Lower lobe of right lung (tissue), 2 donors: Measurements from ENCODE around the gene ARTN. TPM values are rescaled to one million over a fixed set of nuclear protein-coding genes. Genes with fewer than 3 reads are reported as not detected.

Experiments used
- ATAC-seq, 2 donors: fragments of 200-7000 bp; cut with Tn5 transposase; one replicate each; pipeline ENCODE4 v1.9.1; 2020 to 2022; ENCODE audit warnings: mild to moderate bottlenecking in 2 of 2, moderate library complexity in 2 of 2
- DNase-seq: peaks from one replicate; pipeline ENCODE4 v3.0.0-alpha.2; 2020
- H3K27ac ChIP-seq: fragments of 200-600 bp; one replicate; pipeline ENCODE4 v1.8.0; 2022
- H3K27me3 ChIP-seq: fragments of 200-600 bp; one replicate; pipeline ENCODE4 v1.8.0; 2022; ENCODE audit warnings: low read depth
- H3K36me3 ChIP-seq: fragments of 200-600 bp; one replicate; pipeline ENCODE4 v1.8.0; 2022; ENCODE audit warnings: mild to moderate bottlenecking
- H3K4me1 ChIP-seq: fragments of 200-600 bp; one replicate; pipeline ENCODE4 v1.8.0; 2022
- H3K4me3 ChIP-seq: fragments of 200-600 bp; one replicate; pipeline ENCODE4 v1.8.0; 2022; ENCODE audit warnings: mild to moderate bottlenecking
- H3K9me3 ChIP-seq: fragments of 200-600 bp; one replicate; pipeline ENCODE4 v1.8.0; 2022
- intact Hi-C: fragments of 100-400 bp; cut with DNase I; formaldehyde crosslinking; loops from one replicate; pipeline ENCODE4 v1.11.0; 2022
- total RNA-seq: library from RNA; stranded (reverse); fragmentation: NEBNext Ultra II Directional; extraction: Animal tissue kit (Norgen Biotek cat#: 25700); gene quantifications from one replicate; pipeline ENCODE4 v1.2.1, GENCODE V29; 2021
- TF ChIP-seq, protein P1 (sequence below): fragments of 200-600 bp; IDR thresholded peaks from one replicate; pipeline ENCODE4 v1.8.0; 2022; ENCODE audit warnings: antibody characterized with exemption, mild to moderate bottlenecking
- donor health status: DM: no; HTN: yes; CAD: no; lungs with severe emphysema.

Gene ARTN
- total RNA-seq, 1 donor from 2014 or later: 0.27 TPM

DNA sequence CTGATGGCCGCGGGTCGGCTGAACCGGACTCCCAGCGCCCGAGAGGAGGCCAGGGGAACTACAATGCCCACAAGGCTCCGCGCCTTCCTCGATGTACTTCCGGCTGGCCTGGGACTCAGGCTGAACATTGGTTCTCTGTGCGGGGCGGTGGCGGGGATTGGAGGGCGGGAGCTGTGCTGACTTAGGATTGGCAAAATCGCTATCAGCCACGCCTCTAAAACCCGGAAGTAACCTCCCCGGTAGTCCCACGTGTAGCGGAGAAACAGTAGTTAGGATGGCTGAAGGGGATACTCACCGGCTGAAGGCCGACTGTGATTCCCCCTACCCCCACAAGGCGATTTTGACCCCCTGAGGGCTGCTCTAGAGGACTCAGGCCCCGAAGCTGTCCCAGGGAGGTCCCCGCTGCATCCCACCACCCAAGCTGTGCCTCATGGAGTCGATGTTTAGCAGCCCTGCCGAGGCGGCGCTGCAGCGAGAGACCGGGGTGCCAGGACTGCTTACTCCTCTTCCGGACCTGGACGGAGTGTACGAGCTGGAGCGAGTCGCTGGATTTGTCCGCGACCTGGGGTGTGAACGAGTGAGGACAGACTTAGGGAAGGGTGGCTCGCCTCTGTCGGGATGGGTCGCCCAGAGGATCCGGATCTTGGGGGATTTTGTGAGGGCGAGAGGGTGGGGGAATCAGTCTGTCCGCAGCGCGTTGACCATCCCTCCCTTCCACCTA, 36.3 kb downstream of the ARTN start, which contains the start of gene DPH2:
TSS of gene DPH2 (plus strand) at position 265 of the 721 bp plus-strand sequence. CDS start at position 431, 166 bp downstream.
- peak within 1 kb of the TSS; percentile 97 for H3K4me3 ChIP-seq
- intact Hi-C loops: no loop called here

DNA sequence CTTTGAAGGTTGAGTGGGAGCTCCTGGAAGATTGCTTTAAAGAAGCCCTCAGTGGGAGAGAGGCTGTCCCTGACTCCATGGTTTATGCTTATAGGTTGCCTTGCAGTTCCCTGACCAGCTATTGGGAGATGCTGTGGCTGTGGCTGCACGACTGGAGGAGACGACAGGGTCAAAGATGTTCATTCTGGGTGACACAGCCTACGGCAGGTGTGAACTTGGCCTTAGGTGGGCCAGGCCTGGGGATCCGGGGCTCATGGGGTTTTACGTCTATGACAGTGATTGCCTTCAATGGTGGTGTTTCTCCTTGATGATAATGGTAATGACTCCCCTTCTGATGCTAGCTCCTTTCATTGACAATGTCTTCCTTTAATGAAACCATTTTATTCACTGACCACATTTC, 36.9 kb downstream of the ARTN start:
- intact Hi-C loops: no loop called here
- H3K4me1 ChIP-seq: peaks cover 29% of the 10 kb centered on the region
- H3K27ac ChIP-seq: no peak overlapping the region

More for the DNA sequence above, 36.3 kb downstream of the ARTN start, which contains the start of gene DPH2:
- Histone ChIP-seq H3K4me1 (peaks cover 27% of the 10 kb centered on the region), H3K9me3 (no peaks in the 10 kb centered on the region), H3K27me3 (no peaks in the 10 kb centered on the region), H3K27ac (no peak within 1 kb of the TSS), H3K36me3 (peaks cover 32% of the 10 kb centered on the region)
- ATAC-seq (peak; percentile 95), DNase-seq (peak; percentile 98)
- TF ChIP-seq, protein P1, sequence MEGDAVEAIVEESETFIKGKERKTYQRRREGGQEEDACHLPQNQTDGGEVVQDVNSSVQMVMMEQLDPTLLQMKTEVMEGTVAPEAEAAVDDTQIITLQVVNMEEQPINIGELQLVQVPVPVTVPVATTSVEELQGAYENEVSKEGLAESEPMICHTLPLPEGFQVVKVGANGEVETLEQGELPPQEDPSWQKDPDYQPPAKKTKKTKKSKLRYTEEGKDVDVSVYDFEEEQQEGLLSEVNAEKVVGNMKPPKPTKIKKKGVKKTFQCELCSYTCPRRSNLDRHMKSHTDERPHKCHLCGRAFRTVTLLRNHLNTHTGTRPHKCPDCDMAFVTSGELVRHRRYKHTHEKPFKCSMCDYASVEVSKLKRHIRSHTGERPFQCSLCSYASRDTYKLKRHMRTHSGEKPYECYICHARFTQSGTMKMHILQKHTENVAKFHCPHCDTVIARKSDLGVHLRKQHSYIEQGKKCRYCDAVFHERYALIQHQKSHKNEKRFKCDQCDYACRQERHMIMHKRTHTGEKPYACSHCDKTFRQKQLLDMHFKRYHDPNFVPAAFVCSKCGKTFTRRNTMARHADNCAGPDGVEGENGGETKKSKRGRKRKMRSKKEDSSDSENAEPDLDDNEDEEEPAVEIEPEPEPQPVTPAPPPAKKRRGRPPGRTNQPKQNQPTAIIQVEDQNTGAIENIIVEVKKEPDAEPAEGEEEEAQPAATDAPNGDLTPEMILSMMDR: peak; percentile 10

DNA sequence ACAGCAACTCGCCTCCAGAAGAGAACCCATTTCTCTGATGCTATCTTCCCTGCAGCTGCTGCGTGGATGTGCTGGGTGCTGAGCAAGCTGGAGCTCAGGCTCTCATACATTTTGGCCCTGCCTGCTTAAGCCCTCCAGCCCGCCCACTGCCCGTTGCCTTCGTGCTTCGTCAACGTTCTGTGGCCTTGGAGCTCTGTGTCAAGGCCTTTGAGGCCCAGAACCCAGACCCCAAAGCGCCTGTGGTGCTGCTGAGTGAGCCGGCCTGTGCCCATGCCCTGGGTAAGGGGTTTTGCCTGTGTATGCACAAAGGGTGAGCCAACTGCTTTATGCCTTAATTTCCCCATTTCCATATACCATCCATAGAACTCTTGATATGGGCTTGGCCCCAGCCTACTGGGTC, 37.3 kb downstream of the ARTN start:
- peak overlapping the region; percentile 97 for H3K4me3 ChIP-seq
- H3K36me3 ChIP-seq: peaks cover 31% of the 10 kb centered on the region
- H3K27ac ChIP-seq: no peak overlapping the region
- H3K4me1 ChIP-seq: peaks cover 33% of the 10 kb centered on the region
- TF ChIP-seq, protein P1: no peak
- ATAC-seq (no peak), DNase-seq (no peak)
- no peaks in the 10 kb centered on the region for H3K9me3 ChIP-seq
- intact Hi-C loops: no loop called here
- H3K27me3 ChIP-seq: no peaks in the 10 kb centered on the region

More for the DNA sequence above, 36.9 kb downstream of the ARTN start:
- TF ChIP-seq, protein P1: no peak
- Histone ChIP-seq H3K27me3 (no peaks in the 10 kb centered on the region), H3K9me3 (no peaks in the 10 kb centered on the region), H3K36me3 (peaks cover 31% of the 10 kb centered on the region), H3K4me3 (peak overlapping the region; percentile 97)
- DNase-seq (no peak), ATAC-seq (no peak)

DNA sequence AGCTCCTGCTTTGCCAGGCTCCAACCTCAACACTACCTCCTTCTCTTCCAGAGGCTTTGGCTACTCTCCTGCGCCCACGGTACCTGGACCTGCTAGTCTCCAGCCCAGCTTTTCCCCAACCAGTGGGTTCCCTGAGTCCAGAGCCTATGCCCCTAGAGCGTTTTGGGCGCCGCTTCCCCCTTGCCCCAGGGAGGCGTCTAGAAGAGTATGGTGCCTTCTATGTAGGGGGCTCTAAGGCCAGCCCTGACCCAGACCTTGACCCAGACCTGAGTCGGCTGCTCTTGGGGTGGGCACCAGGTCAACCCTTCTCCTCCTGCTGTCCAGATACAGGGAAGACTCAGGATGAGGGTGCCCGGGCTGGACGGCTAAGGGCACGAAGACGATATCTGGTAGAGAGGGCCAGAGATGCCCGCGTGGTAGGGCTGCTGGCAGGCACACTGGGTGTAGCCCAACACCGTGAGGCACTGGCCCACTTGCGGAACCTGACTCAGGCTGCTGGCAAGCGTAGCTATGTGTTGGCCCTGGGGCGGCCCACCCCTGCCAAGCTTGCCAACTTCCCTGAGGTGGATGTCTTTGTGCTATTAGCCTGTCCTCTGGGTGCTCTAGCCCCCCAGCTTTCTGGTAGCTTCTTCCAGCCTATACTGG, 37.9 kb downstream of the ARTN start:
- Histone ChIP-seq H3K27me3 (no peaks in the 10 kb centered on the region), H3K36me3 (peaks cover 31% of the 10 kb centered on the region), H3K9me3 (no peaks in the 10 kb centered on the region), H3K27ac (no peak overlapping the region), H3K4me1 (peaks cover 38% of the 10 kb centered on the region), H3K4me3 (no peak overlapping the region)
- intact Hi-C loops: no loop called here
- no peak for ATAC-seq
- TF ChIP-seq, protein P1: no peak
- no peak for DNase-seq

DNA sequence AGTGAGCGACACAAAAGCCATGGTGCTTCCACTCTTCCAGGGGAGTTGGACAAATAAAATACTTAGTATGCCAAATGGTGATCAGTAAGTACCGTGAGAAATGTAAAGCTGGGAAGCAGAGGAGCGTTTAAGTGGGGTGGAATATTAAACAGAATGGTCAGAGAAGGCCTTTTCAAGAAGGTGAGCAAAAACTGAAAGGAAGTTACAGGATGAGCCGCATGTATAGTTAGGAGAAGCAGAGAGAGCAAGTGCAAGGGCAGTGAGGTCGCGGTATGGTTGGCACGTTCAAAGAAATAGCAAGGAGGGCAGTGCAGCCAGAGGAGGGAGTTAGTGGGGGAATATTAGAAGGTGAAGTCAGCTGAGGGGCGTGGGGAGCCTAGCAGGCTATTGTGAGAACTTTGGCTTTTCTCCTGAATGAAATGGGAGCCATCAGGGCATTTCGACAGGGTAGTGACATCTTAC, 40.4 kb downstream of the ARTN start:
- Histone ChIP-seq H3K9me3 (no peaks in the 10 kb centered on the region), H3K27me3 (no peaks in the 10 kb centered on the region), H3K4me1 (peaks cover 63% of the 10 kb centered on the region), H3K27ac (peak overlapping the region; percentile 97), H3K4me3 (peak overlapping the region; percentile 81), H3K36me3 (peaks cover 40% of the 10 kb centered on the region)
- TF ChIP-seq, protein P1: no peak
- intact Hi-C loops: no loop called here
- ATAC-seq: no peak
- DNase-seq: no peak
